Activated naive CD4-positive, alpha-beta T cell (primary cell): ENCODE measurements around the gene COL9A2.
A peak's percentile ranks its signal among the peaks of the same experiment; 100 is the strongest.

Experiments
- DNase-seq, 4 experiments: peaks; one replicate each; lab custom pipeline; 2025; lab: John Stamatoyannopoulos, UW

Gene COL9A2

DNA sequence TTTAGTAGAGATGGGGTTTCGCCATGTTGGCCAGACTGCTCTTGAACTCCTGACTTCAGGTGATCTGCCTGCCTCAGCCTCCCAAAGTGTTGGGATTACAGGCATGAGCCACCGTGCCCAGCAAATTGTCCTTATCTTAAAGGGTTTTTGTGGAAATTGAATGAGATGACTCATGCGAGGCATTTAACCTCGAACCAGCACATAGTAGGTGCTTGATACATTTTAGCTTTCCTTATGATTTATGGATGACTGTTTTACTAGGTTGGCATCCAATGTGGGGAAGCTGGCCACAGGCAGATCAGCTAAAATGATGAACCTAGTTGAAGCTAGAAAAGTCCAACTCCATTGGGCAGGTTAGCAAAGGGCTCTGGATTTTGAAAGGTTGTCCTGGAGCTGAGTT lies 1.4 kb upstream of the COL9A2 start:
- no peak for DNase-seq

DNA sequence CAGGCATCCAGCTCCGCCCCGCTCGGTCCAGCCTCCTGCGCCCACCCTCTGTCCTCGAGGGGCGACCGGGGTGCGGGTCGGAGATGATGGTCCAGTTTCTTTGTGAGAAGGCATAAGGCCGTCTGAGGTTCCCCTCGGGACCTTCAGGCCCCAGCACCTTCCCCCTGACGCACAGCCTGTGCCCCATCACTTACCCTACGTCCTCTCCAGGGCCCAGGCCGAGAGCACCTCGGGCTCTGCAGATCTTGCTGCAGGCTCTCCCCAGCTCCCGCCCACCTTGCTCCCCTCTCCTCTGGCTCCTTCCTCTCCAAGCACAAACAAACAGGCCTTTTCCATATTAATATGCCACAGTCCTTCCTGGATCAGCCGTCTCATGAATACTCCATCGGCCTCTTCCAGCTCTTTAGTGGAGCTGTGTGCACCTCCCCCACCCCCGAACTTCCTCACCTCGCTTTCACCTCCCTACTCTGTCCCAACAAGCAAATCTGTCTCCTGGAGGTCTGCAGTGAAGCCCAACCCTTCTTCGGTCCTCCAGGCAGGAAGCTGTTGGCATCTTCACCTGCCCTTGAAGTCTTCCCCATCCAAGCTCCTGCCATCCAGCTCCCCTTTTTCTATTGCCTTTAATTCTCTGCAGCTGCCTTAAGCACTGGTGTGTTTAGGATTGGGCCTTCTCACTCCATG lies 448 bp upstream of the COL9A2 start:
- DNase-seq: no peak

DNA sequence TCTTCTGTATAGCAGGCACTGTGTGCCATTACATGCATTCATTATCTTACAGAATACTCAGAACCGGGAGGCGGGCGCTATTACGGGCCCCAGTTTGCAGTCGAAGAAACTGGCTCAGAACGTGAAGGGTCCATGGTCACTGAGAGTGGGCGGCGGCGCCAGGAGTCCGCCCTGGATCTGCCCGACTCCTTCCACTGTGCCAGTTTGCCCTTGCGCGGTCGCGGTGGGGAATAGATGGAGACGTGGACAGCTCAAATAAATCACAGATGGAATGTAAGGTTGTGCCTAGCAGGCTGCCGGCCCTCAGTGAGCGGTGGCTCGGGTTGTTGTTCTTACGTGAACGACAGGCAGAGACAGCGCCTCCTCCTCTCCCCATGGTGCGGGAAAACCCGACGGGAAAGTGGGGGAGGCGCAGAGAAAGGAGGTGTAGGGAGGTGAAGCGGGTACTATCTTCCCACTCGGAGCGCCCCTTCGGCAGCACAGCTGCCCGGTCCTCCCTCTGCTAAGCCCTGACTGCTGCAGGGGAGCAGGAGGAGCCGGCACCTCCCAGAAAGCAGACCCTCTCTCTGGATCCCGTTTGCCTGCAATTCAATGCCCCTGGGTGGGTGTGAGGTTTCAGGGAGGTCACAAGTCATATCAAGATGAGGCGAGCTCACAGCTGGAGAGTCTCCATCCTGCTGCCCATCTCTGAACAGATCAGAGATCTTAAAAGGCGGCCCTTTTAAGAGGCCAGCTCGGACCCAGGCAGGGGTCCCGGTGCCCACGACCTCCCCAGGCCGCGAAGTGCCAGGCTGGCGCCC lies 1.1 kb downstream of the COL9A2 start:
- DNase-seq: no peak

DNA sequence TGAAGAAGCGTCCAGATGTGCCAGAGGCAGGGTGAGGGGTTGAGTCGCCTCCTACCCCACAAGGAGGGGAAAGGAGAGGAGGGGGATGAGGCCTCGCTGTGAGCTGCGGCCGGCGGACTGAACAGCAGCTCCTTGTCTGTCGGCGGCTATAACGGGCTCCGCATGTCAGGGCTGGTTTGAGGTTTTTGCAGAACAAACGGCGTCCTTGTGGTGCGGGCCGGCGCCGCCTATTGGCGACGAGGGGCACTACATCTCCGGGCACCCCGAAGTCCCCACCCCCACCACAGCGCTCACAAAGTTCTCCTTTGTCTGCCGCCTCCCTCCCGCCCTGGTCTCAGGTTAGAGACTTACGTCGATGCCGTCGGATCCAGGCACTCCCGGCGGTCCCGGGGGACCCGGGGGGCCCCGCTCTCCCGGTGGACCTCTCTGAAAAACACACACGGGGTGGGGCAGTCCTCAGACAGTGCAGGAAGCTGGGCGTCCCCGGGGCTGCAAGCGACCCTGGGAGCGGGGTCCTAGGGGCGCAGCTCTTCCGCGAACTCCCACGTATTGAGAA lies 1.8 kb downstream of the COL9A2 start:
- peak; percentile 69 to 82 (median 72) for DNase-seq

DNA sequence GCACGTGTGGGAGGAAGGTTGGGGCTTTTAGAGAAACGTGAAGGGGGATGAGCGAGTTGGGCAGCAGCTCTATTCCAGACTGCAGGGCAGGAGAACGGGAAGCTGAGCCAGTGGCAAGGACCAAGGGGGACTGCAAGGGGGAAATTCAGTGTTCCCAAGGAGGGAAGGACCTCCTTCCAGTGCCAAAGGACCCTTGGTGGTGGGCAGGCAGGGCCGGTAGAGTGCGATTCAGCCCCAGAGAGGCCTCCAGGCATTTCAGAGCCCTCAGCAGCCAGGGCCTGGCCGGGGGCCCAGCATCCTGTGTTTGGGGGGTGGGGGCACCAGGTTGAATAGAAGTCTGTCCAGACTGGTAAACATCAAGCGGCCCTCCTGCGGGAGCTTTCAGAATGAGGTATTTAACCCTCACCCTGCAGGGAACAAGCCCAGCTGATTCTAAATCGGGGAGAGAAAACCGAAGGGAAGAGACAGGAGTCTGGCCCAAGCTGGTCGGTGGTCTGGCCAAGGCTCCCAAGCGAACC lies 2.3 kb downstream of the COL9A2 start:
- DNase-seq: no peak

DNA sequence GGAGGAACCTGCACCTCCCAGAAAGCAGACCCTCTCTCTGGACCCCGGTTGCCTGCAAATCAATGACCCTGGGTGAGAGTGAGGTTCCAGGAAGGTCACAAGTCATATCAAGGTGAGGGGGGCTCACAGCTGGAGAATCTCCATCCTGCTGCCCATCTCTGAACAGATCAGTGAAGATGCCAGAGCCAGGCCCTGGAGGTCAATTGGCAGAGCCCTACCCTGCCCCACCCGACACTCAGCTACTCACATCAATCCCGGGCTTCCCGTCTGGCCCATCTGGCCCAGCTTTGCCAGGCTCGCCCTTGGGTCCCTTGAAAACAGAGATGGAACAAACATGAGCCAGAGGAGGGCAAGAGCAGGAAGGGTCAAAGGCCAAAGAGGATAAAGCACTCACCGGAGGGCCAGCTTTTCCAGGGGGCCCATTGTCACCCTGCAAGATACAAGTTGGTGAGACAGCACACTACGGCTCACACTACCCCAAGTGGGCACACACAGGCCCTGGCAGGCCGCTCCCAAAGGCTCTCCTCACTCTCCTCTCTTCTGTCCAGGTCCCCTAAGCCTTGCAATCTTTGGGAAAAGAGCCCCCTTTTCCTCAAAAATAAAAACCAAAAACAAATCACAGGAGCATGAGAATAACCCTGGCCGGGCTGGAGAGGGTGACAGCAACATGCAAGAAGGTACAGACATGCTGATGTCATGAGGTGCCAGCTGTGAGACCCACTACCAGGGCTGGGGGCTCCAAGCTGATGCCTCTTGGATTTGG lies 2.9 kb downstream of the COL9A2 start:
- no peak for DNase-seq

DNA sequence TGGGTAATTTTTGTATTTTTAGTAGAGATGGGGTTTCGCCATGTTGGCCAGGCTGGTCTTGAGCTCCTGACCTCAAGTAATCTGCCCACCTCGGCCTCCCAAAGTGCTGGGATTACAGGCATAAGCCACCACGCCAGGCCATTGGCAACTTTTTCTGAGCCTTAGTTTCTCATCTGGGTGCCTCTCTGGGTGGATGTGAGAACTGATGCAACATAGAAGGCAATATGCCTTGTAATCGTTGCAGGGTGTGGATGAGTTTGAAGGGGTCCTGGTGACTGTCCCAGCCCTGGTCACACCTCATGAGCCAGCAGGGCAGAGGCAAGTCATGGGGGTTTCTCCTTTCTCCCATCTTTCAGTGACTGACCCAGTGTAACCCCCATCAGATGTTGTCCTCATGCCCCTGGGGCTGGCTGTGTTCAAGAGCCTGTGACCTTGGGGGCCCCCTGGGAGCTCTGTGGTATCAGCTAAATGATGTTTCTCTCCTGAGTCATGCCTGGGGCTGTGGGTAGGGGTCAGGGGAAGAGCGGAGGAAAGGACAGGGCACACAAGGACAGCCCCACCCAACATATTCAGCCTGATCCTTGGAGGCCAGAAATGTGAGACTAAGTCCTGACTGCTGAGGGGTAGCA lies 3.6 kb downstream of the COL9A2 start:
- no peak for DNase-seq

DNA sequence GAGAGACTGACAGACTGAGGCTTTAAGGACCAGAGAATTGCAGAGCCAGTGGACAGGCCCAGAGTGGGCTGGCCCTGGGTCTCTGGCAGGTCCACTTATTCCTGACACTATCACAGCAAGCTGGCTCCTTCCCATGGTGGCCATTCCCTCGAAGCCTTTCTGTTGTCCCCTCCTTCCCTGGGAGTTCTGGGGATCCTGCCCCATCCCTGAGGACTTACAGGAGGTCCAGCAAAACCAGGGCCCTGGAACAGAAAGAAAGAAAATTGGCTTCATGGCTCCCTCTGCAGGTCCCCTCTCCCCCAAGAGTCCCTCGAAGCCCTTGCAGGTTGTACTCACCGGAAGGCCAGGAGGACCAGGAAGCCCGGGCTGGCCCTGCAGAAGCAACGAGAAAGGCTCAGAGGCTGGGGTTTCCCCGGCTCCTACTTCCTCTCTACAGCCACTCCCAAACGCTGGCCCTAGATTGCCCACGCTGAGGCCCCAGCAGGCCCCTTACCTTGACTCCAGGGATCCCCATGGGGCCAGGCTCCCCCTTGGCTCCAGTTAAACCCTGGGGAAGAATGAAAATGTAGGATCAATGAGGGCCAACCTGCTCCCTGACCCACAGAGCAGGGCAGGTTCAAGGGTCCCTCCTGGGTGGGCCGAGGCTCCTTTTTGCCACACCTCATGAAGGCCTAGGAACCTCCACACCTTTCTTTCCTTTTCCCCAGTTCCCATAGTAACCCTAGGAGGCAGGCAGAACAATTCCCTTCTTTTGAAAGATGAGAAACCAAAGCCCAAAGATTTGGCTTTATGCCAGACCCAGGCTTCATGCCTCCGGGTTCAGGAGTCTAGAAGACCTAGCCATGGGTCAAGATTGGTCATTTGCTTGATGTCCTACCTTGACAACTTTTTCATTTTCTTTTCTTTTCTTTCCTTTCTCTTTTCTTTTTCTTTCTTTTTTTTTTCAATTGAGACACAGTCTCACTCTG lies 4.6 kb downstream of the COL9A2 start:
- no peak for DNase-seq

DNA sequence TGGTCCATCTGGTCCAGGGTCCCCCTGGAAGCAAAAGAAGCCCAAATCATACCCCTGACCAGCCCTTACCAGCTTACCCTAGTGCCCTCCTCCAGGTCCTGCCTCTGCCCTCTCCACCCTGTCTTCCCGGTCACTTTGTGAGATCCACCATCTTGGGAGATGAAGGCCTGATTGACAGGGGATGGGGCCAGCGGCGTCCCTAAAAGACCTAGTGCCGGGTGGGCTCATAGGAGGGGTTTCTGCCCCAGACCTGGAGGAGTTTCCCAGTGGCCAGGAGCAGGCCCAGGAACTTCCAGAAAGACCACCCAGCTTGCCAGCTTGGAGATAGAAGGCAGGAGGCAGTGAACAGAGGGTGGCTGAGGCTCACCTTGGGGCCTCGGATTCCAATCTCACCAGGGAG lies 5.4 kb downstream of the COL9A2 start:
- DNase-seq: no peak

DNA sequence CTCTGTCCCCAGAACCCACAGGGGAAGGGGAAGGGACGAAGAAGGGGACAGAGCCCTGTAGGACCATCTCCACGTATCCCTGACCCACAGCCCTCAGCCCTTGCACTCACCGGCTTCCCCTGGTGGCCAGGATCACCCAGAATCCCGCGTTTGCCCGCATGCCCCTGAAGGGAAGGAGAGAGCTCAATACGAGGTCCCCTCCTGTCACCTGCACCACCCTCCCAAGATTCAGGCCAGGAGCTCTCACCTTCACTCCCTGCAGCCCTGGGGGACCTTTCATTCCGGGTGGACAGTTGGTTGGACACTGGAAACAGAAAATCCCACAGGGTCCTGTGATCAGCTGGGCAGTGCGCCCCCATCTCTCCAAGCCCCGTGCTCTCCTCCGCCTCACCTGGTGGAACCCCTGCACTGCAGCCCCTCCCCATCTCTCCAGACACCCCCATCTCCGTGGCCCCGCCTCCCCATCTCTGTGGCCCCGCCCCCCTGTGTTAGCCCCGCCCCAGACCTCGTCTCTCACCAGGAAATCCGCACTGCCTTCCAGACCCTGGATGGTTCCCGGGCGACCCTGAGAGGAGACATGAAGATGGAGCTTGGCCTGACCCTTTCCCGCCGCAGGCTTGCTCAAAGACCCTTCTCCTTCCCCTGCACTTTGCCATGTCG lies 6.0 kb downstream of the COL9A2 start:
- DNase-seq: no peak

DNA sequence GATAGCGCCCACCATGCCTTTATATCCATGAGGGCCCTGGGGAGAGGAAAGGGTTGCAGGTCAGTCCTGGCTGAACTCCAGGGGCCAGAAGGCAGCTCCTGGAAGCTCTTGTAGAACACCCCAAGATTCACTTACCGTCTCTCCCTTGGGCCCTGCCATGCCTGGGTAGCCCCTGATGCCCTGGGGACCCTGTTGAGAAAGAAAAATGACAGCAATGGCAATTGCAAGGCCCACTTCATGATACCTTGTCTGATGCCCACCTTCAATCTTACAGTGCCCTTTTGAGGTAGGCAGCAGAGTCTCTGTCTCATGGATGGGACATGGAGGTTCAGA lies 7.0 kb downstream of the COL9A2 start:
- no peak for DNase-seq

DNA sequence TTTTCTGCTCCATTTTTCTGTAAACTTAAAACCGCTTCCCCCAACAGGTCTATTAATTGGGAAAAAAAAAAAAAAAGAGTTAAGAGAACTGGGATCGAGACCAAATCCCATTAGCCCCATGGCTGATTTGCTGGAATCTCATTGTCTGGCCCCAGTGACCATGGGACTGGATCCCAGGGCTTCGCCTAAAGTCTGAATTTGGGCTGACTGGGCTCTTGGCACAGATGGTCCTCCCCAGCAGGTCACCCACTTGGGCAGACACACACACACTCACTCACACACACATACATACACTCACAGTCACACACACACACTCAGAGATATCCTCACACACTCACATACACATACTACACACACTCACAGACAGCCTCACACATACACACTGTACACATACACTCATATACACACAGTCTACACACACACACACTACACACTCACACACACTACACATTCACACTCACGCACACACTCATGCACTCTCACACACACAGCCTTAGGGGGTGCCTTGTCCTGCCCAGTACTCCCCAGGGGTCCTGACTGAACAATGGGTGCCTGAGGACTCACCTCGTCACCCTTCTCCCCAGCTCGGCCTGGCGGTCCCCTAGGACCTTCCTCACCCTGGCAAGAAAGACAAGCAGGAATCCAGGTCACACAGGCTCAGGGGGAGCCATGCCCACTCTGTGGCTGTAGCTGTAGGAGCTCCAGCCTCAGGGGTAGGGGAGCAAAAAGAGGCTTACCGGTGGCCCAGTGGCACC lies 7.5 kb downstream of the COL9A2 start:
- no peak for DNase-seq

DNA sequence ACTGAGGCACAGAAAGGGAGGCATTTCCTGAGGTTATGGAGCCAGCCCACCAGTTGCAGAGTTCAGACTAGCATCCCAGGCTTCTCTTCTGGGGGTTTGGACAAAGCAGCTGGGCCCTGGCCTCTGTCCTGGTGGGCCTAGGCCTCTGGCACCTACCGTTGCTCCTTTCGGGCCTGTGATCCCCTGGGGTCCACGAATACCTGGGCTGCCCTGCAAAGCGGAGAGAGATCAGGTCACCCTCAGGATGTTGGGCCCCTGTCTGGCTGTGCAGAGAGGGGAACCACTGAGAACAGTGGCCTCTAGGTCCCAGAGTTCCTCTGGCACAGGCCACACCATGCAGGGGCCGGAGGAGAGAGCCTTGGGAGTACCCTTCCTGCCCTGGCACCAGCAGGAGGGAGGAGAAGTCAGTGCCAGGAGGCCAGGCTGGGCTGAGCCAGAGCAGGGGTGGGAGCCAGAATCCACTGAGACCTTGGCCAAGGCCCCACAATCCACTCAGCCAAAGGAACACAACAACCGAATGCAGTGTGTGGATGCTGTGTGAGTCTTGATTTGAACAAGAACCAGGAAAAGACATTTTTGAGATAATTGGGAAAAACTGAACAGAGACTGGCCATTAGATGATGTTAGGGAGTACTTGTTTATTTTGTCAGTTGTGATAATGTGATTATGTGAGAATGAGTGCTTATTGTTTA lies 8.9 kb downstream of the COL9A2 start:
- no peak for DNase-seq

DNA sequence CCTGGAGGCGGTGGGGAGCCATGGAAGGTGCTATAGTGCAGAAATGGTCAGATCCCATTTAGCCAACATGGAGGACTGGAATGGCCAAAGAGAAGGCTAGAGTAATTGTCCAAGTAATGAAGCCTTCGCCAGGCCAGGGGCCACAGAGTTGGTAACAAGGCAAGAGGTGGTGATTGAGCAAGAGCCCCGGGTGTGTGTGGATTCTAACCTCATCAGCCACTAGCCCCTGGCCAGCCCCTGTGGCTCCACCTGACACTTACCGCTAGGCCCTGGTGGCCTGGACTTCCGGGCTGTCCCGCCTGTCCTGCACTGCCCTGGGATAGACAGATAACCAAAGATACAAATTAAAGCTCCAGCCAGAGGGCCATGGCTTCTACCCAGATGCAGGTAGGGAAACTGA lies 9.9 kb downstream of the COL9A2 start:
- no peak for DNase-seq

DNA sequence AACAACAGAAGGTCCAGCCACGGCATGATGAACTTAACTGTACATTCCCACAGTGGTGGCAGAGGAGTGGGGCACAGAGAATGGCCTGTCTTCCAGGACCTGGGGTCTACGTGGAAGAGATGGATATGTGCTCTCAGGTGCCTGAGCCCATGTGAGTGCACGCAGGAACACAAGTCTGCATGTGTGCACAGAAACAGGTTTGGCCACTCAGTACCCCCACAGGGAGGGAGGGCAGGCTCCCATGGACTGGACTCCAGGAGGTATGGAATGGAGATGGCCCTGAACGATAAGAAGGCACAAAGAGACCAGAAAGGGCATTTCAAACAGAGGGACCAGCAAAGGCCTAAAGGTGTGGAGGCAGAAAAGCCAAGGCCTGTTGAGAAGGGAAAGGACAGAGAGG lies 10.8 kb downstream of the COL9A2 start:
- DNase-seq: no peak

DNA sequence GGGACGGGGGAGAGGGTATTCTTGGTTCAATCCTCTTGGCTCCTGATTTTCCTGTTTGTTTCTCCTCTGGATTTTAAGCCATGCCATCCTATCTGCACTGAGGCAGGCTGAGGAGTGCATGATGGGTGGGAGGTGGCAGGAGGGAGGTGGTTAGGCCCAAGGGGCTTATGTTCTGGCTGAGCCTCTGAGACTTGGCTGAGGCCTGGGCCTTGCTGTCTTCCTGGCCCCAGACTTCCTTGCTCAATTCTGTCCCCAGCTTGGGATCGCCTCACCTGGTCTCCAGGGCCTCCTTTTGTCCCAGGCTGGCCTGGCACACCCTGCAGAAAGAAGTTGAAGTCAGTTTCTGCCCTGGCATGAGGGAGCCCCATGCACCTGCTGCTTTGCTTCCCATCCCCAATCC lies 11.2 kb downstream of the COL9A2 start:
- no peak for DNase-seq

DNA sequence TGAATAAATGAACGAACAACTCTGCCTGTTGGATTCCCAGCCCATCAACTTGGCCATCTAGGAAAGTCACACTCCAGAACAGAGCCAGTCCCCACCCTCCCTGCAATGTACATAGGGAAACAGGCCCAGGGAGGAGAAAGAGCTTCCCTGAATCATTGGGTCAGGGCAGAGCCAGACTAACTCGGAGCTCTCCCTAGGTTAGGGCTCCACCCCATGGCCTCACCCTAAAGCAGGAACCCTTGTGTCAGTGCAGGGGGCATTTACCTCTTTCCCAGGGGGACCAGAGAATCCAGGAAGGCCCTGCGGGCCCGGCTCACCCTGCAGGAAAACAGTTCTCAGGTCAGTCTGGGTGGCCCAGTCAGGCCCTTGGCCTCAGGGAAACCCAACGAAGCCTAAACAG lies 11.6 kb downstream of the COL9A2 start:
- no peak for DNase-seq

DNA sequence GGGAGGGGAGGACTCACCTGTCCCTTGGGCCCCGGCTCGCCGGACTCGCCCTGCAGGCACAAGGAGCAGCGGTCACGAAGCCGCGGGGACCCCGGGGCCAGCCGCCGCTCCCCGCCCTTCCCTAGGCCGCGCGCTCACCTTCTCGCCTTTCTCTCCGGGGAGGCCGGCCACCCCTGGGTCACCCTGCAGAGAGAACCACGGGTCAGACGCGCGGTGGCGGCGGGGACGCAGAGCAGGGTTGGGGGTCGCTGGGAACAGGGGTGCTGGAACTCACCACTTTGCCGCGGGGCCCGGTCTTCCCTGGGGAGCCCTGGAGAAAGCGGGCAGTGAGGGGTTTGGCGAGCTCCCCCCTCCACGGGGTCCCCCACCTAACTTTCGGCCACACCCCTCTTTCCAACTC lies 13.3 kb downstream of the COL9A2 start:
- no peak for DNase-seq
